GM12865 (cell line): ENCODE data around the gene ARMC3.
"Not testable (repeated sequence)": the region's sequence is repeated elsewhere in the genome, so short reads cannot be mapped to it uniquely, and the experiment has no call there.

Experiments
- DNase-seq: peaks from one replicate; pipeline ENCODE4 v3.0.0; 2010; ENCODE audit warnings: low read depth
- H3K4me3 ChIP-seq: 2 replicates; pipeline ENCODE4 v1.5.1; 2011; ENCODE audit warnings: mild to moderate bottlenecking, low read depth, low read length, control low read depth
- CTCF ChIP-seq: IDR thresholded peaks from 2 replicates; pipeline ENCODE4 v1.5.1; 2011; ENCODE audit warnings: low read length, control low read depth, low read depth, inconsistent platforms; ENCODE audit not compliant: insufficient read depth; ENCODE audit errors: missing control alignments

Gene ARMC3

GRCh38 chr10:22911889-22912762 is 15.7 kb upstream of the ARMC3 start:
- no peak for TF ChIP-seq CTCF
- no peak overlapping the region for H3K4me3 ChIP-seq
- DNase-seq: no peak

- H3K4me3 ChIP-seq: no peak overlapping the region
- no peak for DNase-seq
- TF ChIP-seq CTCF: no peak
Measured at GRCh38 chr10:22912763-22913384, 15.0 kb upstream of the ARMC3 start.

GRCh38 chr10:22913474-22914092 is 14.3 kb upstream of the ARMC3 start:
- no peak overlapping the region for H3K4me3 ChIP-seq
- TF ChIP-seq CTCF: no peak
- no peak for DNase-seq

GRCh38 chr10:22915314-22915713 is 12.5 kb upstream of the ARMC3 start:
- H3K4me3 ChIP-seq: no peak overlapping the region
- no peak for DNase-seq
- TF ChIP-seq CTCF: no peak

- TF ChIP-seq CTCF: no peak
- H3K4me3 ChIP-seq: no peak overlapping the region
- no peak for DNase-seq
Measured at GRCh38 chr10:22925088-22925487, 2.8 kb upstream of the ARMC3 start.

- no peak overlapping the region; the same call in 1 of the 2 replicates for H3K4me3 ChIP-seq
- no peak for TF ChIP-seq CTCF
- no peak for DNase-seq
Measured at GRCh38 chr10:22927166-22927565, 687 bp upstream of the ARMC3 start.

- DNase-seq, H3K4me3 ChIP-seq: not testable (repeated sequence)
Measured at GRCh38 chr10:22929053-22929452, 1.2 kb downstream of the ARMC3 start.
